GM19035 (cell line): ENCODE measurements around the gene ULBP3.
"Not testable (repeated sequence)": the region's sequence is repeated elsewhere in the genome, so short reads cannot be mapped to it uniquely, and the experiment has no call there.

Experiments used
- ATAC-seq: cut with Tn5 transposase; IDR thresholded peaks from one replicate; pipeline ENCODE4 v1.9.1; 2021; ENCODE audit not compliant: unreplicated experiment

The ULBP3 gene

GRCh38 chr6:150043501-150044412 lies 25.2 kb downstream of the ULBP3 start:
- ATAC-seq = no peak

GRCh38 chr6:150043096-150043495 lies 25.8 kb downstream of the ULBP3 start:
- no peak for ATAC-seq

- no peak for ATAC-seq
These were observed 30.5 kb downstream of the ULBP3 start for GRCh38 chr6:150038202-150039062.

- no peak for ATAC-seq
These were observed 31.3 kb downstream of the ULBP3 start for GRCh38 chr6:150037526-150038201.

GRCh38 chr6:150036081-150036480 lies 32.8 kb downstream of the ULBP3 start:
- ATAC-seq = no peak

GRCh38 chr6:150033207-150033771 lies 35.6 kb downstream of the ULBP3 start:
- ATAC-seq = no peak

GRCh38 chr6:150032598-150032997 lies 36.3 kb downstream of the ULBP3 start:
- no peak for ATAC-seq

- ATAC-seq = no peak
These were observed 38.3 kb downstream of the ULBP3 start for GRCh38 chr6:150030611-150031010.

GRCh38 chr6:150029749-150030148 lies 39.2 kb downstream of the ULBP3 start:
- peak; percentile 62 for ATAC-seq

GRCh38 chr6:150029276-150029675 lies 39.6 kb downstream of the ULBP3 start:
- ATAC-seq = no peak

GRCh38 chr6:150028799-150029198 lies 40.1 kb downstream of the ULBP3 start:
- ATAC-seq = no peak

GRCh38 chr6:150027806-150028565 lies 40.9 kb downstream of the ULBP3 start:
- no peak for ATAC-seq

- no peak for ATAC-seq
These were observed 41.7 kb downstream of the ULBP3 start for GRCh38 chr6:150026976-150027805.

GRCh38 chr6:150025201-150025917 lies 43.6 kb downstream of the ULBP3 start, which contains the start of gene RAET1L:
Gene RAET1L, minus strand, starts transcription at chr6:150025532. Its CDS starts 61 bp downstream, at chr6:150025471.
- ATAC-seq = no peak

- ATAC-seq = no peak
These were observed 44.2 kb downstream of the ULBP3 start for GRCh38 chr6:150024646-150025155.

- not testable (repeated sequence) for ATAC-seq
These were observed 44.9 kb downstream of the ULBP3 start for GRCh38 chr6:150024021-150024420.

GRCh38 chr6:150021870-150022269 lies 47.1 kb downstream of the ULBP3 start:
- ATAC-seq = not testable (repeated sequence)

GRCh38 chr6:150018846-150019580 lies 49.9 kb downstream of the ULBP3 start:
- no peak for ATAC-seq
